HS-27A (cell line): ENCODE measurements around the gene RPL15.

Experiments used
- DNase-seq: peaks from one replicate; pipeline ENCODE4 v3.0.0-alpha.2; 2012; ENCODE audit warnings: low read depth, missing footprints

RPL15 gene

DNA sequence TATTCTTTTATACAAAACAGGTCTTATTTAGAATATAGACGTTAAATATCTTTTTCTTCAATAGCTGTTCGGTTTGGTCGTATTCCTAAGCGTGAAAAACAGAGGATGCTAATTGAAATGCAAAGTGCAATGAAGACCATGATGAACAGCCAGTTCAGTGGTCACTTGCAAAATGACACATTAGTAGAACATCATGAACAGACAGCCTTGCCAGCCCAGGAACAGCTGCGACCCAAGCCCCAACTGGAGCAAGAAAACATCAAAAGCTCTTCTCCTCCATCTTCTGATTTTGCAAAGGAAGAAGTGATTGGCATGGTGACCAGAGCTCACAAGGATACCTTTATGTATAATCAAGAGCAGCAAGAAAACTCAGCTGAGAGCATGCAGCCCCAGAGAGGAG is 45.0 kb downstream of the RPL15 start:
- DNase-seq: no peak

DNA sequence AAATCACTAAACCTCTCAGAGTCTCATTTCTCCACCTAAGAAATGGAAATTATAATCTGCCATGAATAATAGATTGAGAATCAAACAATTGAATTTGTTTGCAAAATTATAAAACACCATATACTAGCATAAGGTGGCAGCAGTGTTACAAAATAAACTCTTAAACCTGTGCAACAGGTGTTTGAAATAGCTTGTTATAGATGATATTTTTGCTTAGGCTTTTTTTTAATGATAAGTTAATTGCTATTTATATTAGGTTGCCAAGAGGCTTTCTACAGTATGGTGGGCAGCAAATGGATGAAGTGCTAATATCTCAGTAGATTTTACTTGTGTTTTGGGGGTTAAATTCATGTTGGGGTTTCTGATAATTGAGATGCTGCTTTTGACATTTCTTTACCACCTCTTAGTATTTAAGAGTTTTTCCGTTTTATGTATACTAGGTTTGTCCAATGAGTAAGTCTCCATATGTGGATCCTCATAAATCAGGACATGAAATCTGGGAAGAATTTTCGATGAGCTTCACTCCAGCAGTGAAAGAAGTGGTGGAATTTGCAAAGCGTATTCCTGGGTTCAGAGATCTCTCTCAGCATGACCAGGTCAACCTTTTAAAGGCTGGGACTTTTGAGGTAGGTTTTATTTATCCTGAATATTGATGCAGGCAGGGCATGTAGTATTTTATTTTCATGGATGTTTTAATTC is 47.8 kb downstream of the RPL15 start:
- no peak for DNase-seq

DNA sequence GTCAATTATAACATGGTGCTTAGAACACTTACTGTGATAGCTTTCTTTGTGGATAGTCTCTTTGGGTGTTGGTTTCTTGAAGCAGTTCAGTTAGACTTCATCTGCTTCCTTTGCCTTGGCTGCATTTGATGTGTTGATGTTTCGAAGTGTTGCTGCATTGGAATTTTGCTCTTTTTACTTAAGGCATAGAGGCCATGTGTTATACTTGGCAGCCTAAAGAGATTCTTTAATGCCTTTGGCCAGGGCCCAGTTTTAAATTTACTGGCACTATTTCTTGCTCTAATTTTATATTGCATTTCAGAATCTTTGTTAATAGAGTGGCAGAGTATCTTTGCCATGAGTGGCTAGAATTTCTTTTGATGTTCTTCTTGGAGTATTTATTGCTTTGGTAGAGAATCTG is 49.4 kb downstream of the RPL15 start:
- no peak for DNase-seq

DNA sequence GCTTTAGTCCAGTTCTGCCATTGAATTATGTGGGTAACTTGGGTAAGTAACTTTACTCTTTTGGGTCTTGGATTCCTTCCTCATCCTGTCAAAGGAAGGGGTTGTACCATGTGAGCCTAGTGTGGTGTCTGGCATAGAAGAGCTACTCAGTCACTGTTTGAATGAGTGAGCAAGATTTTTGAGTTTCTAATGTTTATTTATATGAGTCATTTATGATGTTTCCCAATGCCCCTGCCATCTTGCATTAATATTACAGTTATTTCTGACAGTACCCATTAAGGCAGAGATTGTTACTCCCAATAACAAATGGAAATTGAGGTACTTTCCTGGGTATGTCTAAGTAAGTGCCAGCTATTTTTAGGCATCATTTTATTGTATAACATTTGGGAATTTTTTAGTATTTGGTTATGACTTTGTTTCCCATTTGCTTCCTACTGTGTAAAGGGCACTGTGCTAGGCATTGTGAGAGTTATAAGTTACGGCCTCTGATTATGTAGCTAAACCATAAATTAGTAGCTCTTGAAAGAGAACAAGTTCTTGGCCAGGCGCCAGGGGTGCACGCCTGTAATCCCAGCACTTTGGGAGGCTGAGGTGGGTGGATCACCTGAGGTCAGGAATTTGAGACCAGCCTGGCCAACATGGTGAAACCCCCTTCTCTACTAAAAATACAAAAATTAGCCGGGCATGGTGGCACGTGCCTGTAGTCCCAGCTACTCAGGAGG is 51.7 kb downstream of the RPL15 start:
- peak; percentile 34 for DNase-seq

DNA sequence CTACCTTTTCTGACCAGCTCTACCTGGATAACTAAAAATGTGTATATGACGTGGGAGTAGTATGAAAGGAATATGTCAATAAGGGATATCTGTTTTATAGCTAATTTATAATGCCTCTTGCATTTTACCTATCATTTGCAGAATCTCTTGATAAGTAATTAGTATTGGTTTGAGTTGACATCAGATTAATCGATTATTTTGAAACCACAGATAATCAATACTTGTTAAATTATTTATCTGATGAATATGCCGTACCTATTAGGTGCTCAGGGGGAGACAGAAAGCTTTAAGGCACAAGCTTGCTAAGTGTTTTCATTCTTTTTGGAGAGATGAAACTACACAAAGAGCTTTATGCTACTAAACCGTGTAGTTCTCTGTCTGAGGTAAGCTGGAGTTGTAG is 52.5 kb downstream of the RPL15 start:
- DNase-seq: no peak
